Trophoblast cell (in vitro differentiated cells and primary cell): ENCODE data around the gene PTP4A2.

ENCODE experiments used
- DNase-seq, 2 donors: peaks; one replicate each; pipeline ENCODE4 v3.0.0-alpha.2; 2016
- H2AFZ ChIP-seq: 2 replicates; pipeline ENCODE4 v1.6.1; 2013; ENCODE audit warnings: low read length, moderate library complexity, mild to moderate bottlenecking; ENCODE audit not compliant: insufficient read depth, poor library complexity
- H2AK5ac ChIP-seq: 2 replicates; pipeline ENCODE4 v1.6.1; 2013; ENCODE audit warnings: mild to moderate bottlenecking, low read length
- H2BK120ac ChIP-seq: 2 replicates; pipeline ENCODE4 v1.6.1; 2013; ENCODE audit warnings: low read length, mild to moderate bottlenecking, moderate library complexity; ENCODE audit not compliant: insufficient read depth, poor library complexity
- H2BK12ac ChIP-seq: 2 replicates; pipeline ENCODE4 v1.6.1; 2013; ENCODE audit warnings: mild to moderate bottlenecking, low read length, moderate library complexity
- H2BK5ac ChIP-seq: 2 replicates; pipeline ENCODE4 v1.6.1; 2013; ENCODE audit warnings: low read length, low read depth, moderate library complexity, mild to moderate bottlenecking; ENCODE audit not compliant: poor library complexity
- H3K14ac ChIP-seq: 2 replicates; pipeline ENCODE4 v1.6.1; 2013; ENCODE audit warnings: mild to moderate bottlenecking, low read length
- H3K18ac ChIP-seq: 2 replicates; pipeline ENCODE4 v1.6.1; 2013; ENCODE audit warnings: mild to moderate bottlenecking, low read length
- H3K23ac ChIP-seq: 2 replicates; pipeline ENCODE4 v1.6.1; 2013; ENCODE audit warnings: low read length
- H3K27ac ChIP-seq: 2 replicates; pipeline ENCODE4 v1.5.1; 2013; ENCODE audit warnings: low read depth, mild to moderate bottlenecking, inconsistent platforms, low read length, moderate library complexity
- H3K27me3 ChIP-seq: 2 replicates; pipeline ENCODE4 v1.6.1; 2013; ENCODE audit warnings: inconsistent platforms, mild to moderate bottlenecking, low read length, moderate library complexity; ENCODE audit not compliant: insufficient read depth
- H3K36me3 ChIP-seq, 2 experiments: 1 replicate in 1 of 2; 2 replicates in 1 of 2; pipeline ENCODE4 v1.6.1; 2013; ENCODE audit warnings: low read length in 2 of 2, mild to moderate bottlenecking in 2 of 2, moderate library complexity in 1 of 2; ENCODE audit not compliant: insufficient read depth in 2 of 2, control insufficient read depth in 1 of 2
- H3K4ac ChIP-seq: 2 replicates; pipeline ENCODE4 v1.6.1; 2013; ENCODE audit warnings: low read depth, mild to moderate bottlenecking, low read length, moderate library complexity
- H3K4me1 ChIP-seq, 2 experiments: 1 replicate in 1 of 2; 2 replicates in 1 of 2; pipeline ENCODE4 v1.6.1; 2013; ENCODE audit warnings: low read length in 2 of 2, mild to moderate bottlenecking in 2 of 2, moderate library complexity in 1 of 2; ENCODE audit not compliant: insufficient read depth in 2 of 2, control insufficient read depth in 1 of 2
- H3K4me2 ChIP-seq: 2 replicates; pipeline ENCODE4 v1.6.1; 2013; ENCODE audit warnings: inconsistent platforms, mild to moderate bottlenecking, low read length, moderate library complexity
- H3K4me3 ChIP-seq: 2 replicates; pipeline ENCODE4 v1.5.1; 2013; ENCODE audit warnings: mild to moderate bottlenecking, low read depth, low read length, inconsistent platforms
- H3K79me1 ChIP-seq: one replicate; pipeline ENCODE4 v1.6.1; 2013; ENCODE audit warnings: low read length
- H3K79me2 ChIP-seq: 2 replicates; pipeline ENCODE4 v1.6.1; 2013; ENCODE audit warnings: low read length, mild to moderate bottlenecking; ENCODE audit not compliant: control insufficient read depth, insufficient read depth, poor library complexity
- H3K9ac ChIP-seq: 2 replicates; pipeline ENCODE4 v1.6.1; 2013; ENCODE audit warnings: mild to moderate bottlenecking, low read length
- H3K9me3 ChIP-seq: 2 replicates; pipeline ENCODE4 v1.6.1; 2013; ENCODE audit warnings: low read depth, mild to moderate bottlenecking, control low read depth, inconsistent platforms, low read length; ENCODE audit not compliant: insufficient read depth
- H4K12ac ChIP-seq: 2 replicates; pipeline ENCODE4 v1.6.1; 2013; ENCODE audit warnings: low read depth, mild to moderate bottlenecking, low read length, moderate library complexity
- H4K8ac ChIP-seq: 2 replicates; pipeline ENCODE4 v1.6.1; 2013; ENCODE audit warnings: low read depth, mild to moderate bottlenecking, low read length, moderate library complexity
- H4K91ac ChIP-seq: one replicate; pipeline ENCODE4 v1.6.1; 2013; ENCODE audit warnings: low read depth, mild to moderate bottlenecking, low read length, moderate library complexity
- WGBS: extraction: QIAGEN DNeasy Blood & Tissue Kit; methylation state at CpG from one replicate; pipeline ENCODE4 v1.1.7; 2013; ENCODE audit warnings: missing lambda C conversion rate; ENCODE audit not compliant: insufficient read length, insufficient coverage; ENCODE audit errors: extremely low coverage; 5-methylcytosine and 5-hydroxymethylcytosine counted together

PTP4A2 gene

GRCh38 chr1:31872658-31873636, 65.2 kb downstream of the PTP4A2 start:
- DNase-seq, result no peak
- Histone ChIP-seq H3K9me3 (no peaks in the 10 kb centered on the region), H2BK12ac (no peak overlapping the region)

GRCh38 chr1:31871703-31872102, 66.5 kb downstream of the PTP4A2 start:
- Histone ChIP-seq H4K91ac (no peak overlapping the region), H3K18ac (no peak overlapping the region), H3K79me1 (no peaks in the 10 kb centered on the region), H3K9me3 (no peaks in the 10 kb centered on the region), H3K14ac (no peak overlapping the region), H3K4ac (no peak overlapping the region), H4K8ac (no peak overlapping the region), H2BK5ac (no peak overlapping the region), H3K79me2 (no peaks in the 10 kb centered on the region), H2BK120ac (no peak overlapping the region), H4K12ac (no peak overlapping the region), H3K9ac (no peak overlapping the region), H3K27ac (no peak overlapping the region), H2AK5ac (no peak overlapping the region), H2AFZ (no peak overlapping the region), H3K36me3 (no peaks in the 10 kb centered on the region), H3K4me2 (no peak overlapping the region), H3K27me3 (no peaks in the 10 kb centered on the region), H3K23ac (no peak overlapping the region), H2BK12ac (no peak overlapping the region), H3K4me1 (no peaks in the 10 kb centered on the region), H3K4me3 (no peak overlapping the region)
- WGBS, result no CpG with 5 or more reads among the region's 3 CpGs
- no peak for DNase-seq

More at GRCh38 chr1:31872658-31873636, 65.2 kb downstream of the PTP4A2 start:
- Histone ChIP-seq H3K36me3 (no peaks in the 10 kb centered on the region), H3K79me1 (no peaks in the 10 kb centered on the region), H3K27me3 (no peaks in the 10 kb centered on the region), H3K14ac (no peak overlapping the region), H3K4me1 (no peaks in the 10 kb centered on the region), H3K27ac (no peak overlapping the region), H2BK5ac (no peak overlapping the region), H2BK120ac (no peak overlapping the region), H3K23ac (no peak overlapping the region), H4K91ac (no peak overlapping the region), H3K4me3 (no peak overlapping the region), H4K12ac (no peak overlapping the region), H2AK5ac (no peak overlapping the region), H2AFZ (no peak overlapping the region), H3K4ac (no peak overlapping the region), H3K9ac (no peak overlapping the region), H3K79me2 (no peaks in the 10 kb centered on the region), H4K8ac (no peak overlapping the region), H3K4me2 (no peak overlapping the region), H3K18ac (no peak overlapping the region)
- WGBS, result no CpG with 5 or more reads among the region's 7 CpGs

GRCh38 chr1:31870086-31870736, 68.0 kb downstream of the PTP4A2 start:
- no peaks in the 10 kb centered on the region for H3K4me1 ChIP-seq
- no peak overlapping the region for H2BK12ac ChIP-seq
- H3K14ac ChIP-seq, result no peak overlapping the region
- H4K8ac ChIP-seq, result no peak overlapping the region
- no peak overlapping the region for H4K12ac ChIP-seq
- no peaks in the 10 kb centered on the region for H3K79me2 ChIP-seq
- H2AFZ ChIP-seq, result no peak overlapping the region
- no peak for DNase-seq
- H3K4ac ChIP-seq, result no peak overlapping the region
- H3K9me3 ChIP-seq, result no peaks in the 10 kb centered on the region
- no peak overlapping the region for H3K27ac ChIP-seq
- no peaks in the 10 kb centered on the region for H3K27me3 ChIP-seq
- H2BK120ac ChIP-seq, result no peak overlapping the region
- no peak overlapping the region for H3K9ac ChIP-seq
- no CpG with 5 or more reads among the region's 7 CpGs for WGBS
- no peak overlapping the region for H3K18ac ChIP-seq
- no peak overlapping the region for H2BK5ac ChIP-seq
- H3K4me3 ChIP-seq, result no peak overlapping the region
- H3K36me3 ChIP-seq, result no peaks in the 10 kb centered on the region
- H3K79me1 ChIP-seq, result no peaks in the 10 kb centered on the region
- H3K4me2 ChIP-seq, result no peak overlapping the region
- no peak overlapping the region for H3K23ac ChIP-seq
- H4K91ac ChIP-seq, result no peak overlapping the region
- H2AK5ac ChIP-seq, result no peak overlapping the region

GRCh38 chr1:31869449-31869848, 68.7 kb downstream of the PTP4A2 start:
- H3K4me2 ChIP-seq, result no peak overlapping the region
- H3K36me3 ChIP-seq, result no peaks in the 10 kb centered on the region
- H3K23ac ChIP-seq, result no peak overlapping the region
- no peak overlapping the region for H3K14ac ChIP-seq
- no peak for DNase-seq
- H2BK12ac ChIP-seq, result no peak overlapping the region
- H3K79me1 ChIP-seq, result no peaks in the 10 kb centered on the region
- H2BK5ac ChIP-seq, result no peak overlapping the region
- H4K8ac ChIP-seq, result no peak overlapping the region
- no peak overlapping the region for H2BK120ac ChIP-seq
- no peaks in the 10 kb centered on the region for H3K9me3 ChIP-seq
- H2AFZ ChIP-seq, result no peak overlapping the region
- H4K91ac ChIP-seq, result no peak overlapping the region
- no peaks in the 10 kb centered on the region for H3K4me1 ChIP-seq
- no CpG with 5 or more reads among the region's 3 CpGs for WGBS
- no peak overlapping the region for H3K18ac ChIP-seq
- no peak overlapping the region for H3K9ac ChIP-seq
- H3K79me2 ChIP-seq, result no peaks in the 10 kb centered on the region
- H3K27me3 ChIP-seq, result no peaks in the 10 kb centered on the region
- no peak overlapping the region for H2AK5ac ChIP-seq
- no peak overlapping the region for H3K4me3 ChIP-seq
- no peak overlapping the region for H4K12ac ChIP-seq
- no peak overlapping the region for H3K27ac ChIP-seq
- H3K4ac ChIP-seq, result no peak overlapping the region
